GM19035 (cell line): Measurements from ENCODE around the gene CAST.

Experiments
- ATAC-seq: cut with Tn5 transposase; IDR thresholded peaks from one replicate; pipeline ENCODE4 v1.9.1; 2021; ENCODE audit not compliant: unreplicated experiment

CAST gene

DNA sequence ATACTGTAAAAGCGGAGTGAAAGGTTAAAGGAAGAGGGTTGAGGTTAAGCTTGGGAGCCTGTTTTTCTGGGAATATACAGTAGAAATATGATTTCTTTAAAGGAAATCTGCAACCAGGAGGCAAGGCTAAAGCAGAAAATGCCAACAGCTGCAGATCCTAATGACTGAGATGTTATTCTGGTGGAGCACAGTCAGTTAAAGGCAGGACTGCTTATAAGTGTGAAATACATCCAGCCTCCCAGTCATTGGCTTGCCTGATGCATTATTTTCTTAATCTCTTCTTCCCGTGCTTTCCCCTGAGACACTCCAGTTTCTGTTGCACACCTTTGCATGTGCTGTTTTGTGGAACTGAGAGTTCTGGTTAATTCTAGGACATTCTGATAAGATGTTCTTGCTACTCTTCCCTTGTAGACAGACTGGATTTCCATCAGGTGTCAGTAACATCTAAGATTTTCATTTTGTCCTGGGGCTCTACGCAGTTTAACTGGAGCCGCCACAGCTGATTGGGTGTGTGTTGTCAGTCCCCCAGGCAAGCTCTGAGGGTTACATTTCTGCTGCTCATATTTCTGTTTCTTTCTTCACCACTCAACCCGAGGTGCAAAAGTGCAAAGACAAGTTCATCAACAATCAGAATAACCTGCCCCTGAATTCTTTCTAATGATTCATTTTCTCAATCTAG lies 44.4 kb downstream of the CAST start:
- no peak for ATAC-seq

DNA sequence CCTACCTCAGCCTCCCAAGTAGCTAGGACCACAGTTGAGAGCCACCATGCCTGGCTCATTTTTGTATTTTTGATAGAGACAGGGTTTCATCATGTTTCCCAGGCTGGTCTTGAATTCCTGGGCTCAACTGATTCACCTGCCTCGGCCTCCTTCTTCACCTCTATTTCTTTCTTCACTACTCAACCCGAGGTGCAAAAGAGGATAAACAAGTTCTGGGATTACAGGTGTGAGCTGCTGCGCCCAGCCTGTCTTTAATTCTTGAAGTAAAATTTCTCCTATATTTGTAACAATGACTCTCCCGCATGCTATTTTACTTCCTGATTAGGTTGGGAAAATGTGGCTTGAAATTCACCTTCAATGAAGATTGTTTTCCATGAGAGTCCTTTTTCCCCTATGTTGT lies 46.4 kb downstream of the CAST start:
- no peak for ATAC-seq

GRCh38 chr5:96709152-96709821 lies 47.1 kb downstream of the CAST start:
- no peak for ATAC-seq

- ATAC-seq = no peak
Observed at GRCh38 chr5:96712100-96712746, 50.0 kb downstream of the CAST start.

GRCh38 chr5:96714450-96714849 lies 52.3 kb downstream of the CAST start:
- no peak for ATAC-seq

DNA sequence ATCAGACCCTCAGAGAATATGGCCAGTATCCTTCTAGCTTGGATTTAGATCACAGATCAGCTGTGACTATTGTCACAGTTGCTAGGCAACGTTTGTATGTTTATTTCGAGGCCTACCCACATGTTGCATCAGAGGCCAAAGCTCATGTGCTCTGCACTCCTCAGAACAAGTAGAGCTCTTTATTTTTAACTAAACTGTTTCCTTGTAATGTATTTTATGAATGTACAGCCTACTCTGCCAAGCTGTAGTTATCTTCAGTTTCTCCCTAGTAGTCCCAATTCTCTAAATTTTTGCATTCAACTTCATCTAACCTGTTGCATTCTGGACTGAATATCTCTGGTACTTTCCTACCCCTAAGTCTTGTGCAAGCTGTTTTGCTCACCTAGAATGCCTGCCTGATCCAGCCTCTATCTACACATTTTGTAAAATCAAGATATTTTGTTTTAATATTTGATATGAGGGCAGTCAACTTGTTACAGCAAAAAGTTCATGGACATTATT lies 52.8 kb downstream of the CAST start:
- no peak for ATAC-seq

GRCh38 chr5:96716007-96716406 lies 53.8 kb downstream of the CAST start:
- no peak for ATAC-seq

GRCh38 chr5:96716716-96717115 lies 54.5 kb downstream of the CAST start:
- no peak for ATAC-seq

- no peak for ATAC-seq
Observed at GRCh38 chr5:96717874-96718273, 55.7 kb downstream of the CAST start.

- ATAC-seq = no peak
Observed at GRCh38 chr5:96718635-96719077, 56.5 kb downstream of the CAST start.

- ATAC-seq = no peak
Observed at GRCh38 chr5:96720408-96720807, 58.2 kb downstream of the CAST start.

GRCh38 chr5:96721351-96721977 lies 59.3 kb downstream of the CAST start:
- no peak for ATAC-seq

DNA sequence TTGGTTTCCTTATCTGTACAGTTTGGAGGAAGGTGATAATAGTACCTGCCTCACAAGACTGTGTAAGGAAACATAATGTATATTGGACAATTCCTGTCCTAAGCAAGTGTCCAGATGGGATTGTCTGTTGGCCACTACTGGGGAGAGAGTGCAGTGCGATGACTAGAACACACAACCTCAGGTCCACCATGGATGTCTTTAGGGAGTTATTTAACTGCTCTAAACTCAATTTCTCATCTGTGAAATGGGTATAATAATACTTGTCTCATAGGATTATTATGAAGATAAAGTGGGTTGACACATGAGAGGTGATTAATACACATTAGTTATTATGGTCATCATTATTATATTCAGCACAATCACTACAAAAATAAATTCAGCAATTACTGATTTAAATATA lies 63.1 kb downstream of the CAST start:
- ATAC-seq = no peak

GRCh38 chr5:96726802-96727201 lies 64.6 kb downstream of the CAST start:
- no peak for ATAC-seq

GRCh38 chr5:96729156-96729555 lies 67.0 kb downstream of the CAST start:
- no peak for ATAC-seq

DNA sequence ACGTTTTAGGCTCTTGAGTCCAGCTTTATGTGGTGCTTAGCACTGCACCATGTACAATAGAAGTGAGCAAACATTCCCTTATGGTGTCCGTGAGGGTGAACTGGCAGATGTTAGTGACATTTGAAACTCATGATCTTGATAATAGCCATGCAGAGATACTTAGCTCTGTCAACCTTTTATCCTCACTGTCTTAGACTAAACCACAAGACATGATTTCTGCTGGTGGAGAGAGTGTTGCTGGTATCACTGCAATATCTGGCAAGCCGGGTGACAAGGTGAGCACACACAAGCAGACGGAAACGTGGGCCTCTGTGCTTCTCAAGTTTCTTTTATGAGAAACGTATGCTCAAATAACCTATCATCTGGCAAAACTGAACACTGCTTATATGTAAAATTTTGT lies 68.4 kb downstream of the CAST start:
- no peak for ATAC-seq

- no peak for ATAC-seq
Observed at GRCh38 chr5:96733771-96734500, 71.8 kb downstream of the CAST start.

GRCh38 chr5:96734871-96735325 lies 72.7 kb downstream of the CAST start:
- no peak for ATAC-seq

DNA sequence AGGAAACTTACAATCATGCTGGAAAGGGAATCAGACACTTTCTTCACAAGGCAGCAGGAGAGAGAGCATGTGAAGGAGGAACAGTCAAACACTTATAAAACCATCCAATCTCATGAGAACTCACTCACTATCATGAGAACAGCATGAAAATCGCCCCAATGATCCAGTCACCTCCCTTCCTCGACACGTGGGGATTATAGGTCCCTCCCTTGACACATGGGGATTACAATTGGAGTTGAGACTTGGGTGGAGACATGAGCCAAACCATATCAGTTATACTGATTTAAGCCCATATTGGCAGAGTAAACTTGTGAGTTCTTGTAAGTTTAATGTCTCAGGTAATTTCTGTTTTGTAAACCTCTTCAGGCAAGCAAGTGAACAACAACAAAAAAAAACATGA lies 74.8 kb downstream of the CAST start:
- no peak for ATAC-seq

- ATAC-seq = no peak
Observed at GRCh38 chr5:96741106-96741505, 78.9 kb downstream of the CAST start.

GRCh38 chr5:96741891-96742309 lies 79.7 kb downstream of the CAST start:
- ATAC-seq = no peak
